Neural cell (in vitro differentiated cells): Measurements from ENCODE around the gene ADIPOR2. TPM values are rescaled to one million over a fixed set of nuclear protein-coding genes. Genes with fewer than 3 reads are reported as not detected.

Experiments
- H2AFZ ChIP-seq: fragments of 200-600, 300-800 bp; sonication (generic), shearing (Covaris generic); 2 replicates; pipeline ENCODE4 v1.6.0; 2014; ENCODE audit warnings: low read depth, mild to moderate bottlenecking, antibody characterized with exemption, low read length, moderate library complexity
- H3F3A ChIP-seq: fragments of 200-600 bp; shearing (Covaris generic); 2 replicates; pipeline ENCODE4 v1.6.1; 2016; ENCODE audit warnings: mild to moderate bottlenecking, moderate library complexity, mixed read lengths, antibody characterized with exemption, low read length; ENCODE audit not compliant: insufficient read depth, poor library complexity, severe bottlenecking
- H3K27ac ChIP-seq: fragments of 200-600, 300-800 bp; sonication (generic), shearing (Covaris generic); 2 replicates; pipeline ENCODE4 v1.5.1; 2014; ENCODE audit warnings: mild to moderate bottlenecking, low read length, moderate library complexity
- H3K27me3 ChIP-seq: fragments of 300-800, 200-600 bp; sonication (generic), shearing (Covaris generic); 2 replicates; pipeline ENCODE4 v1.6.0; 2014; ENCODE audit warnings: mild to moderate bottlenecking, low read depth, low read length, moderate library complexity; ENCODE audit not compliant: insufficient read depth
- H3K36me3 ChIP-seq: fragments of 300-800, 200-600 bp; sonication (generic), shearing (Covaris generic); 2 replicates; pipeline ENCODE4 v1.5.1; 2014; ENCODE audit warnings: mild to moderate bottlenecking, antibody characterized with exemption, low read length, moderate library complexity; ENCODE audit not compliant: insufficient read depth
- H3K4me2 ChIP-seq: fragments of 300-800, 200-600 bp; sonication (generic), shearing (Covaris generic); 2 replicates; pipeline ENCODE4 v1.6.0; 2014; ENCODE audit warnings: mild to moderate bottlenecking, low read length
- H3K4me3 ChIP-seq: fragments of 300-800, 200-600 bp; sonication (generic), shearing (Covaris generic); 2 replicates; pipeline ENCODE4 v1.5.1; 2014; ENCODE audit warnings: mild to moderate bottlenecking, low read length, moderate library complexity
- H3K79me2 ChIP-seq: fragments of 200-600 bp; shearing (Covaris generic); replicated peaks from 2 replicates; pipeline ENCODE4 v1.6.0; 2014; ENCODE audit warnings: mild to moderate bottlenecking, low read length, moderate library complexity; ENCODE audit not compliant: insufficient read depth
- H3K9ac ChIP-seq: fragments of 300-800, 200-600 bp; sonication (generic), shearing (Covaris generic); 2 replicates; pipeline ENCODE4 v1.6.1; 2016; ENCODE audit warnings: mild to moderate bottlenecking, low read length, mixed read lengths
- H3K9me2 ChIP-seq: fragments of 200-600 bp; shearing (Covaris generic); 2 replicates; pipeline ENCODE4 v1.6.1; 2016; ENCODE audit warnings: mild to moderate bottlenecking, low read length, mixed read lengths; ENCODE audit not compliant: insufficient read depth
- H3K9me3 ChIP-seq: fragments of 200-600, 300-800 bp; sonication (generic), shearing (Covaris generic); 2 replicates; pipeline ENCODE4 v1.6.1; 2016; ENCODE audit warnings: mild to moderate bottlenecking, mixed run types, low read length, moderate library complexity, mixed read lengths
- H4K20me1 ChIP-seq: fragments of 200-600 bp; shearing (Covaris generic); 2 replicates; pipeline ENCODE4 v1.6.1; 2016; ENCODE audit warnings: mild to moderate bottlenecking, mixed run types; ENCODE audit not compliant: insufficient read depth
- CTCF ChIP-seq: fragments of 450-650 bp; IDR thresholded peaks from 2 replicates; pipeline ENCODE4 v1.5.1; 2014; ENCODE audit warnings: antibody characterized with exemption, mild to moderate bottlenecking, moderate library complexity; ENCODE audit not compliant: poor library complexity, severe bottlenecking
- EP300 ChIP-seq: fragments of 450-650 bp; conservative IDR thresholded peaks from 2 replicates; pipeline ENCODE4 v1.6.1; 2014; ENCODE audit warnings: antibody characterized with exemption, mild to moderate bottlenecking, moderate library complexity; ENCODE audit not compliant: poor library complexity, severe bottlenecking
- EZH2 ChIP-seq: fragments of 200-600, 300-800 bp; shearing (Covaris generic), sonication (generic); IDR thresholded peaks from 2 replicates; pipeline ENCODE4 v1.6.1; 2014; ENCODE audit warnings: antibody characterized with exemption, low read length, borderline replicate concordance, mild to moderate bottlenecking; ENCODE audit not compliant: insufficient read depth, poor library complexity, severe bottlenecking
- MXI1 ChIP-seq: fragments of 450-650 bp; conservative IDR thresholded peaks from 2 replicates; pipeline ENCODE4 v1.6.1; 2014; ENCODE audit warnings: antibody characterized with exemption, mild to moderate bottlenecking; ENCODE audit not compliant: poor library complexity, severe bottlenecking
- POLR2AphosphoS5 ChIP-seq: IDR thresholded peaks from 2 replicates; pipeline ENCODE4 v1.6.1; 2012
- RAD21 ChIP-seq: fragments of 450-650 bp; conservative IDR thresholded peaks from 2 replicates; pipeline ENCODE4 v1.6.1; 2014; ENCODE audit warnings: antibody characterized with exemption, mild to moderate bottlenecking, moderate library complexity
- REST ChIP-seq: IDR thresholded peaks from 2 replicates; pipeline ENCODE4 v1.6.1; 2012; ENCODE audit warnings: borderline replicate concordance
- SMC3 ChIP-seq: fragments of 450-650 bp; conservative IDR thresholded peaks from 2 replicates; pipeline ENCODE4 v1.6.1; 2014; ENCODE audit warnings: antibody characterized with exemption, mild to moderate bottlenecking, moderate library complexity; ENCODE audit not compliant: poor library complexity
- TAF1 ChIP-seq: IDR thresholded peaks from 2 replicates; pipeline ENCODE4 v1.6.1; 2012; ENCODE audit warnings: low read depth
- polyA plus RNA-seq: library from polyadenylated mRNA; depleted of rRNA; stranded (reverse); fragments of >200 nt; gene quantifications from 2 replicates; pipeline ENCODE4 v1.2.3, GENCODE V29; 2014

The ADIPOR2 gene
- polyA plus RNA-seq, 1 donor from 2014 or later = 18.5 TPM

- peaks cover 10% of the 10 kb centered on the region for H3K27me3 ChIP-seq
- no peaks in the 10 kb centered on the region for H3K9me2 ChIP-seq
- no peaks in the 10 kb centered on the region for H4K20me1 ChIP-seq
- H3K4me3 ChIP-seq = no peak overlapping the region
- H3K27ac ChIP-seq = no peak overlapping the region
- H3K79me2 ChIP-seq = no peaks in the 10 kb centered on the region
- no peak overlapping the region for H3K4me2 ChIP-seq
- H3F3A ChIP-seq = no peaks in the 10 kb centered on the region
- no peaks in the 10 kb centered on the region for H3K9me3 ChIP-seq
- TF ChIP-seq MXI1 = no peak
- TF ChIP-seq CTCF = no peak
- no peak overlapping the region for H2AFZ ChIP-seq
- no peaks in the 10 kb centered on the region for H3K36me3 ChIP-seq
- no peak overlapping the region for H3K9ac ChIP-seq
These were observed 132.4 kb downstream of the ADIPOR2 start for GRCh38 chr12:1823237-1823636.

GRCh38 chr12:1825382-1826102 is 134.7 kb downstream of the ADIPOR2 start:
- no peaks in the 10 kb centered on the region for H3K36me3 ChIP-seq
- H3K9me3 ChIP-seq = no peaks in the 10 kb centered on the region
- TF ChIP-seq TAF1 (no peak), POLR2AphosphoS5 (no peak), MXI1 (no peak), SMC3 (no peak), REST (no peak), CTCF (no peak), EZH2 (no peak), EP300 (no peak), RAD21 (no peak)
- no peak overlapping the region for H3K4me3 ChIP-seq
- H3K9ac ChIP-seq = no peak overlapping the region
- H3K27ac ChIP-seq = no peak overlapping the region
- no peaks in the 10 kb centered on the region for H4K20me1 ChIP-seq
- H3F3A ChIP-seq = no peaks in the 10 kb centered on the region
- peaks cover 13% of the 10 kb centered on the region for H3K27me3 ChIP-seq
- no peaks in the 10 kb centered on the region for H3K79me2 ChIP-seq
- H2AFZ ChIP-seq = no peak overlapping the region
- no peaks in the 10 kb centered on the region for H3K9me2 ChIP-seq
- H3K4me2 ChIP-seq = no peak overlapping the region
